Left ventricle myocardium inferior (tissue), 1 donor: ENCODE data around the gene NLGN3. TPM values are rescaled to one million over a fixed set of nuclear protein-coding genes. Genes with fewer than 3 reads are reported as not detected.

Experiments used
- DNase-seq: peaks from one replicate; pipeline ENCODE4 v3.0.0-alpha.2; 2020
- H3K27ac ChIP-seq: fragments of 200-600 bp; replicated peaks from 2 replicates; pipeline ENCODE4 v1.8.0; 2021
- H3K27me3 ChIP-seq: fragments of 200-600 bp; 2 replicates; pipeline ENCODE4 v1.8.0; 2021; ENCODE audit warnings: low read depth
- H3K36me3 ChIP-seq: fragments of 200-600 bp; 2 replicates; pipeline ENCODE4 v1.8.0; 2021
- H3K4me1 ChIP-seq: fragments of 200-600 bp; 2 replicates; pipeline ENCODE4 v1.8.0; 2021
- H3K4me3 ChIP-seq: fragments of 200-600 bp; 2 replicates; pipeline ENCODE4 v1.8.0; 2021; ENCODE audit warnings: mild to moderate bottlenecking, moderate library complexity
- H3K9me3 ChIP-seq: fragments of 200-600 bp; replicated peaks from 2 replicates; pipeline ENCODE4 v1.8.0; 2021
- CTCF ChIP-seq: fragments of 200-600 bp; IDR thresholded peaks from 2 replicates; pipeline ENCODE4 v1.8.0; 2021; ENCODE audit warnings: antibody characterized with exemption, mild to moderate bottlenecking, borderline replicate concordance
- intact Hi-C: fragments of 100-400 bp; cut with micrococcal nuclease; formaldehyde crosslinking; loops from one replicate; pipeline ENCODE4 v1.11.0; 2022
- long read RNA-seq: library from polyadenylated mRNA; unstranded; transcript quantifications from one replicate; pipeline ENCODE4 v2.0.0, GENCODE V29; 2021
- total RNA-seq: library from RNA; stranded (reverse); fragmentation: NEBNext Ultra II Directional; extraction: Animal tissue kit (Norgen Biotek cat#: 25700); gene quantifications from one replicate; pipeline ENCODE4 v1.2.1, GENCODE V29; 2021
- donor health status: DM: no; HTN: yes; CAD: no; lungs with severe emphysema.

NLGN3 gene
- 0.41 TPM for total RNA-seq
- long read RNA-seq, partial matches to known transcripts = 0 of 1 reads
- long read RNA-seq, other reads (novel, unspliced or antisense) = 1 of 1 reads

GRCh38 chrX:71144651-71145050 is at the start of gene NLGN3:
NLGN3 (plus strand) TSS chrX:71144841; CDS start chrX:71147750, 2,909 bp downstream.
- Histone ChIP-seq H3K4me3 (peak within 1 kb of the TSS; percentile 44), H3K27ac (no peak within 1 kb of the TSS)
- intact Hi-C loops = no loop called here

GRCh38 chrX:71095033-71095432 is 49.6 kb upstream of the NLGN3 start:
- peak overlapping the region; percentile 71 for H3K4me3 ChIP-seq
- H3K27me3 ChIP-seq = no peaks in the 10 kb centered on the region
- no peak overlapping the region for H3K27ac ChIP-seq
- peaks cover 13% of the 10 kb centered on the region for H3K4me1 ChIP-seq
- intact Hi-C loops = no loop called here
- no peak for DNase-seq
- TF ChIP-seq CTCF = no peak
- H3K9me3 ChIP-seq = no peaks in the 10 kb centered on the region
- no peaks in the 10 kb centered on the region for H3K36me3 ChIP-seq

More at GRCh38 chrX:71144651-71145050, at the start of gene NLGN3:
- no peak for DNase-seq
- peaks cover 6% of the 10 kb centered on the region for H3K4me1 ChIP-seq
- peaks cover 7% of the 10 kb centered on the region for H3K36me3 ChIP-seq
- no peaks in the 10 kb centered on the region for H3K27me3 ChIP-seq
- no peaks in the 10 kb centered on the region for H3K9me3 ChIP-seq
- TF ChIP-seq CTCF = no peak

GRCh38 chrX:71095555-71095980 is 49.1 kb upstream of the NLGN3 start, which contains the start of gene FOXO4:
FOXO4 (plus strand) TSS chrX:71095851; CDS start chrX:71096529, 678 bp downstream.
- peaks cover 13% of the 10 kb centered on the region for H3K4me1 ChIP-seq
- peak within 1 kb of the TSS; percentile 71 for H3K27ac ChIP-seq
- H3K36me3 ChIP-seq = no peaks in the 10 kb centered on the region
- TF ChIP-seq CTCF = no peak
- H3K27me3 ChIP-seq = no peaks in the 10 kb centered on the region
- peak within 1 kb of the TSS; percentile 71 for H3K4me3 ChIP-seq
- no peaks in the 10 kb centered on the region for H3K9me3 ChIP-seq
- intact Hi-C loops = no loop called here
- DNase-seq = peak; percentile 90

- Histone ChIP-seq H3K27me3 (no peaks in the 10 kb centered on the region), H3K27ac (peak overlapping the region; percentile 71), H3K9me3 (no peaks in the 10 kb centered on the region), H3K36me3 (no peaks in the 10 kb centered on the region), H3K4me1 (peaks cover 13% of the 10 kb centered on the region), H3K4me3 (peak overlapping the region; percentile 71)
- intact Hi-C loops = no loop called here
- no peak for TF ChIP-seq CTCF
- DNase-seq = no peak
These were observed 48.5 kb upstream of the NLGN3 start for GRCh38 chrX:71095981-71096759.

GRCh38 chrX:71096760-71097032 is 47.9 kb upstream of the NLGN3 start:
- no peak for DNase-seq
- Histone ChIP-seq H3K27me3 (no peaks in the 10 kb centered on the region), H3K4me3 (peak overlapping the region; percentile 71), H3K9me3 (no peaks in the 10 kb centered on the region), H3K27ac (peak overlapping the region; percentile 71), H3K36me3 (no peaks in the 10 kb centered on the region), H3K4me1 (peaks cover 13% of the 10 kb centered on the region)
- intact Hi-C loops = no loop called here
- TF ChIP-seq CTCF = no peak
